Activated naive CD8-positive, alpha-beta T cell treated with anti-CD3 and anti-CD28 coated beads for 36 hours (primary cell): ENCODE data around the gene SENP3. TPM values are rescaled to one million over a fixed set of nuclear protein-coding genes. Genes with fewer than 3 reads are reported as not detected.
A peak's percentile ranks its signal among the peaks of the same experiment; 100 is the strongest.

ENCODE experiments used
- DNase-seq: peaks from one replicate; pipeline ENCODE4 v3.0.0; 2021
- H3K27ac Mint-ChIP-seq: one replicate; pipeline ENCODE4 v1.8.0; 2022; ENCODE audit warnings: mild to moderate bottlenecking, moderate library complexity, mixed read lengths
- H3K27me3 Mint-ChIP-seq: one replicate; pipeline ENCODE4 v1.8.0; 2022; ENCODE audit warnings: mild to moderate bottlenecking, mixed read lengths
- H3K36me3 Mint-ChIP-seq: one replicate; pipeline ENCODE4 v1.8.0; 2021; ENCODE audit warnings: mild to moderate bottlenecking, mixed read lengths
- H3K4me1 Mint-ChIP-seq: one replicate; pipeline ENCODE4 v1.8.0; 2021; ENCODE audit warnings: mixed read lengths
- H3K4me3 Mint-ChIP-seq: one replicate; pipeline ENCODE4 v1.8.0; 2022; ENCODE audit warnings: mild to moderate bottlenecking, moderate library complexity, mixed read lengths
- H3K9me3 Mint-ChIP-seq: one replicate; pipeline ENCODE4 v1.8.0; 2022; ENCODE audit warnings: mixed read lengths
- total RNA-seq, 2 experiments: library from RNA; stranded (reverse); gene quantifications; one replicate each; pipeline ENCODE4 v1.2.3, GENCODE V29; 2021

Gene SENP3
- total RNA-seq, 2 experiments from 2014 or later = 96.5 to 100 TPM

GRCh38 chr17:7549401-7550055, 12.2 kb upstream of the SENP3 start:
- Mint-ChIP-seq H3K27ac (peak overlapping the region; percentile 49), H3K36me3 (peaks cover 8% of the 10 kb centered on the region), H3K4me3 (peak overlapping the region; percentile 67), H3K9me3 (no peaks in the 10 kb centered on the region), H3K4me1 (peaks cover 53% of the 10 kb centered on the region), H3K27me3 (no peaks in the 10 kb centered on the region)
- peak; percentile 59 for DNase-seq

DNA sequence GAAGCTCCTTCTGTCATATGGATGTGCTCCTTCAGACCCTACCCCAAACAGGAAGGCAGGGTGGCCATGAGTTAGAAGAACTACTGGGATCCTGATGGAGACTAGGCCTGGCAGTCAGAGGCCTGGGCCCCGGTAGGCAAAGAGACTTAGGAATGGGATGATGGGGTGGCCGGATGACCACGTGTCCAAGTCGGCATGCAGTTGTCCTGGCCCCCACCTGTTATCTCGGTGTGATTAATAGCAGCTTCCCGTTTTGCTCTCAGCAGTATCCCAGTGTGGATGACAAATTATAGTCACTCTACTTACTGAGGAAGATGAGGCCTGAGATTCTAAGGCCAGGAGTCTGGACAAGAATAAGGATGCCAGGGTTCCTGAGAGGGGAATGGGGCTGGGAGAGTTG, 11.4 kb upstream of the SENP3 start:
- no peaks in the 10 kb centered on the region for H3K9me3 Mint-ChIP-seq
- H3K36me3 Mint-ChIP-seq = peaks cover 8% of the 10 kb centered on the region
- no peak for DNase-seq
- H3K27ac Mint-ChIP-seq = peak overlapping the region; percentile 88
- no peaks in the 10 kb centered on the region for H3K27me3 Mint-ChIP-seq
- peaks cover 57% of the 10 kb centered on the region for H3K4me1 Mint-ChIP-seq
- H3K4me3 Mint-ChIP-seq = no peak overlapping the region

DNA sequence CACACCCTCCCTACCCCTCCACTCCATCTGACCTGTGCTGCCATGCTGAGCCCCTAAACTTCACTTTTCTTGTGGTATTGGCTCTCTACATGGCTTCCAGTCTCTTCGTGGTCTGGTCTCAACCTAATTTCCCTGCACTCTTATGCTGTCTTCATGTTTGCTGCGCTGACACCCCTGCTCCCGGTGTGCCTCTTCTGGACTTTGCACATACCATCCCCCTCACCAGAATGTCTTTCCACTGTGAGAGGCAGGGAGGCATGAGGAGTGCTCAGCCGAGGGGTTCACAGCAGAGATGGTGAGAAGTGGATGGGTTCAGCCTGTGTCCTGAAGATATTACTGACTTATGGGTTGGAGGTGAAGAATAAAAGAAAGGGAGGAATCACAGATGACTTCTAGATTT, 10.3 kb upstream of the SENP3 start:
- Mint-ChIP-seq H3K27ac (peak overlapping the region; percentile 88), H3K27me3 (no peaks in the 10 kb centered on the region), H3K36me3 (peaks cover 8% of the 10 kb centered on the region), H3K4me1 (peaks cover 61% of the 10 kb centered on the region), H3K4me3 (peak overlapping the region; percentile 11), H3K9me3 (no peaks in the 10 kb centered on the region)
- no peak for DNase-seq

DNA sequence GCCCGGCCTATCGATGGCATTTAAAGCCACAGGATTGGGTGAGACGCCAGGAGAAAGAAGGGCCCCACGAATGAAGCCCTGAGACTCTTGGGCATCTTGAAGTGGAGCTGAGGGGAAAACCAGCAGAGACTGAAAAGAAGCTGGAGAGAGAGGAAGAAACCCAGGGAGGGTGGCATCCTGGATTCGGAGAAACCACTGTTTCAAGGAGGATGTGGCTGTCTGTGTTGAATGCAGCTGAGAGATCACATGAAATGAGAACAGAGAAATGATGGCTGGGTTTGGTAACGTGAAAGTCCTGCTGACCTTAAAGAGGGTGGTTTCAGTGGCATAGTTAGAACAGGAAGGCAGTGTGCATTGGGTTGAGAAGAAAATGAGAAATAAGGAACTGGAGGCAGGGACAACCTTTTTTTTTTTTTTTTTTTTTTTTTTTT, 9.1 kb upstream of the SENP3 start:
- DNase-seq = peak; percentile 51
- peaks cover 60% of the 10 kb centered on the region for H3K4me1 Mint-ChIP-seq
- peaks cover 8% of the 10 kb centered on the region for H3K36me3 Mint-ChIP-seq
- peak overlapping the region; percentile 88 for H3K27ac Mint-ChIP-seq
- H3K27me3 Mint-ChIP-seq = no peaks in the 10 kb centered on the region
- H3K4me3 Mint-ChIP-seq = peak overlapping the region; percentile 57
- H3K9me3 Mint-ChIP-seq = no peaks in the 10 kb centered on the region

- H3K4me1 Mint-ChIP-seq = peaks cover 62% of the 10 kb centered on the region
- H3K27me3 Mint-ChIP-seq = no peaks in the 10 kb centered on the region
- DNase-seq = no peak
- H3K9me3 Mint-ChIP-seq = no peaks in the 10 kb centered on the region
- peak overlapping the region; percentile 25 for H3K4me3 Mint-ChIP-seq
- peaks cover 7% of the 10 kb centered on the region for H3K36me3 Mint-ChIP-seq
- H3K27ac Mint-ChIP-seq = peak overlapping the region; percentile 88
Measured at GRCh38 chr17:7553356-7553755, 8.4 kb upstream of the SENP3 start.

GRCh38 chr17:7555320-7555948, 6.3 kb upstream of the SENP3 start:
- H3K4me3 Mint-ChIP-seq = no peak overlapping the region
- no peaks in the 10 kb centered on the region for H3K27me3 Mint-ChIP-seq
- peaks cover 68% of the 10 kb centered on the region for H3K4me1 Mint-ChIP-seq
- no peak for DNase-seq
- peak overlapping the region; percentile 16 for H3K27ac Mint-ChIP-seq
- H3K36me3 Mint-ChIP-seq = peaks cover 8% of the 10 kb centered on the region
- H3K9me3 Mint-ChIP-seq = no peaks in the 10 kb centered on the region

GRCh38 chr17:7556627-7557026, 5.1 kb upstream of the SENP3 start:
- no peaks in the 10 kb centered on the region for H3K9me3 Mint-ChIP-seq
- peaks cover 62% of the 10 kb centered on the region for H3K4me1 Mint-ChIP-seq
- H3K27me3 Mint-ChIP-seq = no peaks in the 10 kb centered on the region
- no peak overlapping the region for H3K27ac Mint-ChIP-seq
- peaks cover 10% of the 10 kb centered on the region for H3K36me3 Mint-ChIP-seq
- DNase-seq = no peak
- no peak overlapping the region for H3K4me3 Mint-ChIP-seq

DNA sequence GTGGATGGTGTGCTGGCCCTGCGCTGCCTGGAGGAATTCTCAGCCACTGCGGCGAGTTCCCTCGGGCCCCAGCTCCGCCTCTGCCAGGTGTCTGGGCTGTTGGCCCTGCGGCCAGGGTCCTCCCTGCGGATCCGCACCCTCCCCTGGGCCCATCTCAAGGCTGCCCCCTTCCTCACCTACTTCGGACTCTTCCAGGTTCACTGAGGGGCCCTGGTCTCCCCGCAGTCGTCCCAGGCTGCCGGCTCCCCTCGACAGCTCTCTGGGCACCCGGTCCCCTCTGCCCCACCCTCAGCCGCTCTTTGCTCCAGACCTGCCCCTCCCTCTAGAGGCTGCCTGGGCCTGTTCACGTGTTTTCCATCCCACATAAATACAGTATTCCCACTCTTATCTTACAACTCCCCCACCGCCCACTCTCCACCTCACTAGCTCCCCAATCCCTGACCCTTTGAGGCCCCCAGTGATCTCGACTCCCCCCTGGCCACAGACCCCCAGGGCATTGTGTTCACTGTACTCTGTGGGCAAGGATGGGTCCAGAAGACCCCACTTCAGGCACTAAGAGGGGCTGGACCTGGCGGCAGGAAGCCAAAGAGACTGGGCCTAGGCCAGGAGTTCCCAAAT, 4.5 kb upstream of the SENP3 start:
- no peak overlapping the region for H3K4me3 Mint-ChIP-seq
- DNase-seq = no peak
- H3K36me3 Mint-ChIP-seq = peaks cover 10% of the 10 kb centered on the region
- H3K9me3 Mint-ChIP-seq = no peaks in the 10 kb centered on the region
- no peaks in the 10 kb centered on the region for H3K27me3 Mint-ChIP-seq
- H3K27ac Mint-ChIP-seq = no peak overlapping the region
- peaks cover 56% of the 10 kb centered on the region for H3K4me1 Mint-ChIP-seq

- Mint-ChIP-seq H3K4me1 (peaks cover 56% of the 10 kb centered on the region), H3K27ac (peak overlapping the region; percentile 87), H3K27me3 (no peaks in the 10 kb centered on the region), H3K4me3 (peak overlapping the region; percentile 78), H3K9me3 (no peaks in the 10 kb centered on the region), H3K36me3 (peaks cover 17% of the 10 kb centered on the region)
- DNase-seq = peak; percentile 52
Measured at GRCh38 chr17:7557775-7558543, 3.8 kb upstream of the SENP3 start.

DNA sequence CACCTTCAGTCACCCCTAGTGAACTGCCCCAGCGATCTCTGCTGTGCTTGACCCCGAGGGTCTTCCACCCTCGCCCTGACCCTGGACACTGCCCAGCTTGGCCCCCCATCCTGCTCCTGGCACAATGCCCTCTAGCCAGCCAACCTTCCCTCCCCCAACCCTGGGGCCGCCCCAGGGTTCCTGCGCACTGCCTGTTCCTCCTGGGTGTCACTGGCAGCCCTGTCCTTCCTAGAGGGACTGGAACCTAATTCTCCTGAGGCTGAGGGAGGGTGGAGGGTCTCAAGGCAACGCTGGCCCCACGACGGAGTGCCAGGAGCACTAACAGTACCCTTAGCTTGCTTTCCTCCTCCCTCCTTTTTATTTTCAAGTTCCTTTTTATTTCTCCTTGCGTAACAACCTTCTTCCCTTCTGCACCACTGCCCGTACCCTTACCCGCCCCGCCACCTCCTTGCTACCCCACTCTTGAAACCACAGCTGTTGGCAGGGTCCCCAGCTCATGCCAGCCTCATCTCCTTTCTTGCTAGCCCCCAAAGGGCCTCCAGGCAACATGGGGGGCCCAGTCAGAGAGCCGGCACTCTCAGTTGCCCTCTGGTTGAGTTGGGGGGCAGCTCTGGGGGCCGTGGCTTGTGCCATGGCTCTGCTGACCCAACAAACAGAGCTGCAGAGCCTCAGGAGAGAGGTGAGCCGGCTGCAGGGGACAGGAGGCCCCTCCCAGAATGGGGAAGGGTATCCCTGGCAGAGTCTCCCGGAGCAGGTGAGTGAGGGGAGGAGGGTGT, 3.0 kb upstream of the SENP3 start, which contains the start of gene TNFSF13:
TNFSF13 (plus strand) TSS at position 207 of the 776 bp plus-strand sequence; CDS start at position 497, 290 bp downstream.
- Mint-ChIP-seq H3K4me3 (peak within 1 kb of the TSS; percentile 78), H3K9me3 (no peaks in the 10 kb centered on the region), H3K27ac (peak within 1 kb of the TSS; percentile 87), H3K27me3 (no peaks in the 10 kb centered on the region), H3K36me3 (peaks cover 15% of the 10 kb centered on the region), H3K4me1 (peaks cover 49% of the 10 kb centered on the region)
- DNase-seq = no peak

DNA sequence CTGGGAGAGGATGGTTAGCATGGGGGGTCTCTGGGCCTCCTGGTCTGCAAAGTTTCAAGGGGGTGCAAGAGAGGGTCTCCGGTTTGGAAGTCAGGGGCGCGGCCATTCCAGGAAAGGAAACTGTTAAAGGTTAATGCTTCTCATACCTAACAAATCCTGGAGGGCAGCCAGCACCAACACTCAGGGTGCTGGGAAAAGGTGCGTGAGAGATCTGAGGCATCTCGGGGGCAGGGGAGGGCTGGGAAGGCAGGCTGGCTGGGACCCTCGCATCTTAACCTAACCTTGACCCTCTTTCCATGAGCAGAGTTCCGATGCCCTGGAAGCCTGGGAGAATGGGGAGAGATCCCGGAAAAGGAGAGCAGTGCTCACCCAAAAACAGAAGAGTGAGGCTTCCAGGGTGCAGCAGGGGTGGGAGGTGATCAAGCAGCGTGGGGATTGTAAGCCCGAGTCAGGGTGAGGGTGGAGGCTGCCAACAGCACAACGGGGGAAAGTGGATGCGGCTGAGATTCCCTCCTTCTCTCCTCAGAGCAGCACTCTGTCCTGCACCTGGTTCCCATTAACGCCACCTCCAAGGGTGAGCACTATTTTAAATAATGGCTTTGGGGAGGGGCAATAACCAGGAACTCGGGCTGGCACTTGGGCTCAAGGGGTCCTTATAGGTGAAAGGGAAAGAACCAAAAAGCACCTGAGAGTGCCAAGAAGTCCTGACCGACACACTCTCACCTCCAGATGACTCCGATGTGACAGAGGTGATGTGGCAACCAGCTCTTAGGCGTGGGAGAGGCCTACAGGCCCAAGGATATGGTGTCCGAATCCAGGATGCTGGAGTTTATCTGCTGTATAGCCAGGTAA, 2.2 kb upstream of the SENP3 start:
- DNase-seq = no peak
- no peaks in the 10 kb centered on the region for H3K27me3 Mint-ChIP-seq
- H3K4me3 Mint-ChIP-seq = peak overlapping the region; percentile 90
- peak overlapping the region; percentile 92 for H3K27ac Mint-ChIP-seq
- H3K36me3 Mint-ChIP-seq = peaks cover 20% of the 10 kb centered on the region
- no peaks in the 10 kb centered on the region for H3K9me3 Mint-ChIP-seq
- H3K4me1 Mint-ChIP-seq = peaks cover 49% of the 10 kb centered on the region

- Mint-ChIP-seq H3K4me1 (peaks cover 50% of the 10 kb centered on the region), H3K27me3 (no peaks in the 10 kb centered on the region), H3K4me3 (peak overlapping the region; percentile 90), H3K36me3 (peaks cover 26% of the 10 kb centered on the region), H3K9me3 (no peaks in the 10 kb centered on the region), H3K27ac (peak overlapping the region; percentile 92)
- peak; percentile 65 for DNase-seq
Measured at GRCh38 chr17:7560172-7561027, 1.3 kb upstream of the SENP3 start.

DNA sequence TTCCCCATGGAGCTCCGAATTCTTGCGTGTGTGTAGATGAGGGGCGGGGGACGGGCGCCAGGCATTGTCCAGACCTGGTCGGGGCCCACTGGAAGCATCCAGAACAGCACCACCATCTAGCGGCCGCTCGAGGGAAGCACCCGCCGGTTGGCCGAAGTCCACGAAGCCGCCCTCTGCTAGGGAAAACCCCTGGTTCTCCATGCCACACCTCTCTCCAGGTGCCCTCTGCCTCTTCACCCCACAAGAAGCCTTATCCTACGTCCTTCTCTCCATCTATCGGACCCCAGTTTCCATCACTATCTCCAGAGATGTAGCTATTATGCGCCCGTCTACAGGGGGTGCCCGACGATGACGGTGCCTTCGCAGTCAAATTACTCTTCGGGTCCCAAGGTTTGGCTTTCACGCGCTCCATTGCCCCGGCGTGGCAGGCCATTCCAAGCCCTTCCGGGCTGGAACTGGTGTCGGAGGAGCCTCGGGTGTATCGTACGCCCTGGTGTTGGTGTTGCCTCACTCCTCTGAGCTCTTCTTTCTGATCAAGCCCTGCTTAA, 617 bp upstream of the SENP3 start:
- Mint-ChIP-seq H3K9me3 (no peaks in the 10 kb centered on the region), H3K4me1 (peaks cover 46% of the 10 kb centered on the region), H3K27ac (peak overlapping the region; percentile 92), H3K27me3 (no peaks in the 10 kb centered on the region), H3K36me3 (peaks cover 27% of the 10 kb centered on the region), H3K4me3 (peak overlapping the region; percentile 90)
- DNase-seq = peak; percentile 86
